Body of pancreas (tissue), 4 donors: Measurements from ENCODE around the gene IFNK. TPM values are rescaled to one million over a fixed set of nuclear protein-coding genes. Genes with fewer than 3 reads are reported as not detected.
A peak's percentile ranks its signal among the peaks of the same experiment; 100 is the strongest.

Experiments
- ATAC-seq: fragments of 150-250 bp; one replicate; pipeline ENCODE4 v1.9.1; 2016
- DNase-seq, 4 donors: peaks; one replicate each; pipeline ENCODE4 v3.0.0-alpha.2; 2019
- H3K27ac ChIP-seq, 4 donors: fragments of 200-600 bp; sonication (generic); 1 replicate in 3 of 4; 2 replicates in 1 of 4; pipeline versions ENCODE4 v1.5.1 to v1.6.1; 2016 to 2019; ENCODE audit warnings: mild to moderate bottlenecking in 1 of 4, mixed read lengths in 1 of 4, moderate library complexity in 1 of 4
- H3K27me3 ChIP-seq, 2 donors: fragments of 200-600 bp; sonication (generic); one replicate each; pipeline ENCODE4 v1.6.0; 2016; ENCODE audit warnings: mild to moderate bottlenecking in 1 of 2
- H3K36me3 ChIP-seq, 2 donors: fragments of 200-600 bp; sonication (generic); replicated peaks in 1 of 2; 2 replicates each; pipeline ENCODE4 v1.5.1; 2016; ENCODE audit warnings: low read depth in 2 of 2; ENCODE audit not compliant: insufficient read depth in 1 of 2
- H3K4me1 ChIP-seq: fragments of 200-600 bp; sonication (generic); one replicate; pipeline ENCODE4 v1.6.0; 2016
- H3K4me3 ChIP-seq, 2 donors: fragments of 200-600 bp; sonication (generic); 1 replicate in 1 of 2; 2 replicates in 1 of 2; pipeline ENCODE4 v1.5.1; 2016 to 2019
- H3K9me3 ChIP-seq, 3 donors: fragments of 200-600 bp; sonication (generic); 1 replicate in 2 of 3; 2 replicates in 1 of 3; pipeline ENCODE4 v1.5.1; 2016
- CTCF ChIP-seq, 7 experiments: fragments of 450-650 bp in 4 of 7; fragments of 200-600 bp in 3 of 7; sonication (generic) in 3 of 7; IDR thresholded peaks; one replicate each; pipeline ENCODE4 v1.5.1; 2016 to 2019; ENCODE audit warnings: antibody characterized with exemption in 7 of 7
- POLR2A ChIP-seq, 3 donors: fragments of 450-650 bp; IDR thresholded peaks; one replicate each; pipeline ENCODE4 v1.6.1; 2016; ENCODE audit warnings: antibody characterized with exemption in 3 of 3, mild to moderate bottlenecking in 2 of 3
- WGBS, 2 donors: methylation state at CpG; one replicate each; pipeline ENCODE4 v1.1.5; 2017; 5-methylcytosine and 5-hydroxymethylcytosine counted together
- intact Hi-C: fragments of 100-400 bp; cut with DNase I; formaldehyde crosslinking; loops from one replicate; pipeline ENCODE4 v1.15.1; 2023
- total RNA-seq, 2 donors: library from RNA; depleted of rRNA; stranded (reverse); fragments of >200 nt; gene quantifications; one replicate each; pipeline ENCODE4 v1.1.0, GENCODE V29; 2016

Gene IFNK
- total RNA-seq, 2 donors from 2014 or later, result not detected

GRCh38 chr9:27538647-27539046 is 14.6 kb downstream of the IFNK start:
- intact Hi-C loops, result loop anchor here (5.0 kb wide), 1 partner anchor 206 kb away; no protein-coding TSS in a partner anchor
- Histone ChIP-seq H3K4me1 (peaks cover 40% of the 10 kb centered on the region), H3K27ac (peak overlapping the region in 3 of 4 donors; percentile 17 to 75 (median 37)), H3K4me3 (no peak overlapping the region), H3K36me3 (no peaks in the 10 kb centered on the region), H3K9me3 (no peaks in the 10 kb centered on the region), H3K27me3 (no peaks in the 10 kb centered on the region)
- ATAC-seq (peak; percentile 68), DNase-seq (peak in 1 of 4 donors; percentile 10)
- WGBS, 2 donors, result 56 to 60% methylated on average over 3 of the region's 3 CpGs
- TF ChIP-seq CTCF (IDR thresholded peaks at IDR 0.05) (no peak), POLR2A (IDR thresholded peaks at IDR 0.05) (no peak)

- peak; percentile 74 for ATAC-seq
- Histone ChIP-seq H3K27ac (peak overlapping the region; percentile 17 to 75 (median 57)), H3K9me3 (no peaks in the 10 kb centered on the region), H3K27me3 (no peaks in the 10 kb centered on the region), H3K4me1 (peaks cover 37% of the 10 kb centered on the region), H3K4me3 (no peak overlapping the region), H3K36me3 (no peaks in the 10 kb centered on the region)
- WGBS, 2 donors, result 56 to 57% methylated on average over 5 of the region's 5 CpGs
- intact Hi-C loops, result loop anchor here (5.0 kb wide), 1 partner anchor 207 kb away; no protein-coding TSS in a partner anchor
- DNase-seq, result peak in 2 of 4 donors; percentile 22 to 31
- TF ChIP-seq CTCF (IDR thresholded peaks at IDR 0.05), result no peak
- TF ChIP-seq POLR2A (IDR thresholded peaks at IDR 0.05), result no peak
Observed at GRCh38 chr9:27539479-27540441, 15.7 kb downstream of the IFNK start.

GRCh38 chr9:27540502-27540901 is 16.4 kb downstream of the IFNK start:
- WGBS, 2 donors, result 75 to 76% methylated on average over 1 of the region's 1 CpG
- peaks cover 37% of the 10 kb centered on the region for H3K4me1 ChIP-seq
- intact Hi-C loops, result no loop called here
- H3K27me3 ChIP-seq, result no peaks in the 10 kb centered on the region
- H3K9me3 ChIP-seq, result no peaks in the 10 kb centered on the region
- no peaks in the 10 kb centered on the region for H3K36me3 ChIP-seq
- H3K4me3 ChIP-seq, result no peak overlapping the region
- H3K27ac ChIP-seq, result peak overlapping the region in 2 of 4 donors; percentile 72 to 75
- ATAC-seq, result no peak
- no peak for DNase-seq
- no peak for TF ChIP-seq CTCF (IDR thresholded peaks at IDR 0.05)
- no peak for TF ChIP-seq POLR2A (IDR thresholded peaks at IDR 0.05)

GRCh38 chr9:27541740-27542139 is 17.6 kb downstream of the IFNK start:
- intact Hi-C loops, result no loop called here
- WGBS, 2 donors, result 69 to 93% methylated on average over 4 of the region's 4 CpGs
- Histone ChIP-seq H3K9me3 (no peaks in the 10 kb centered on the region), H3K4me1 (peaks cover 39% of the 10 kb centered on the region), H3K36me3 (no peaks in the 10 kb centered on the region), H3K27me3 (no peaks in the 10 kb centered on the region), H3K27ac (no peak overlapping the region), H3K4me3 (no peak overlapping the region)
- DNase-seq (no peak), ATAC-seq (no peak)
- TF ChIP-seq POLR2A (IDR thresholded peaks at IDR 0.05) (no peak), CTCF (IDR thresholded peaks at IDR 0.05) (no peak)
